Mucosa of descending colon (tissue), 3 donors: ENCODE measurements around the gene BID. TPM values are rescaled to one million over a fixed set of nuclear protein-coding genes. Genes with fewer than 3 reads are reported as not detected.

Source experiments
- ATAC-seq: fragments of 200-7000 bp; cut with Tn5 transposase; one replicate; pipeline ENCODE4 v1.9.1; 2020; ENCODE audit warnings: mild to moderate bottlenecking, moderate library complexity
- DNase-seq, 3 donors: peaks; one replicate each; pipeline ENCODE4 v3.0.0-alpha.2; 2020
- H3K36me3 ChIP-seq: fragments of 200-600 bp; one replicate; pipeline ENCODE4 v1.8.0; 2021; ENCODE audit warnings: low read depth, mild to moderate bottlenecking
- H3K4me1 ChIP-seq: fragments of 200-600 bp; one replicate; pipeline ENCODE4 v1.8.0; 2021; ENCODE audit warnings: low read depth, mild to moderate bottlenecking
- H3K4me3 ChIP-seq: fragments of 200-600 bp; one replicate; pipeline ENCODE4 v1.8.0; 2021; ENCODE audit warnings: mild to moderate bottlenecking
- H3K9me3 ChIP-seq: fragments of 200-600 bp; one replicate; pipeline ENCODE4 v1.8.0; 2021; ENCODE audit warnings: mild to moderate bottlenecking
- CTCF ChIP-seq: fragments of 200-600 bp; IDR thresholded peaks from one replicate; pipeline ENCODE4 v1.8.0; 2022; ENCODE audit warnings: antibody characterized with exemption, mild to moderate bottlenecking
- intact Hi-C, 2 donors: fragments of 100-400 bp; cut with DNase I in 1 of 2; cut with micrococcal nuclease in 1 of 2; formaldehyde crosslinking; loops; one replicate each; pipeline versions ENCODE4 v1.11.0 to v1.11.1; 2022; cut with DNase I, micrococcal nuclease
- total RNA-seq, 3 donors: library from RNA; stranded (reverse); fragmentation: NEBNext Ultra II Directional in 2 of 3; extraction: Animal tissue kit (Norgen Biotek cat#: 25700) in 2 of 3; gene quantifications; one replicate each; pipeline versions ENCODE4 v1.2.1 to v1.2.4, GENCODE V29; 2021 to 2023
- donor health status: DM: no; HTN: no; CAD: no; lungs with moderate emphysema.
- donor health status: DM: no; HTN: no; CAD: no.
- donor health status: DM: no; HTN: yes; CAD: no.

Gene BID
- total RNA-seq, 3 donors from 2014 or later, result 17.9 to 35.0 (median 21.8) TPM

- DNase-seq (no peak), ATAC-seq (no peak)
- H3K4me1 ChIP-seq, result no peaks in the 10 kb centered on the region
- TF ChIP-seq CTCF, result no peak
- H3K36me3 ChIP-seq, result peaks cover 5% of the 10 kb centered on the region
- intact Hi-C loops, result no loop called here
- no peaks in the 10 kb centered on the region for H3K9me3 ChIP-seq
- no peak overlapping the region for H3K4me3 ChIP-seq
Observed at GRCh38 chr22:17818649-17819048, 44.4 kb upstream of the BID start.

GRCh38 chr22:17818180-17818579 is 43.9 kb upstream of the BID start:
- intact Hi-C loops, result no loop called here
- H3K4me3 ChIP-seq, result no peak overlapping the region
- peaks cover 6% of the 10 kb centered on the region for H3K36me3 ChIP-seq
- no peak for DNase-seq
- H3K4me1 ChIP-seq, result no peaks in the 10 kb centered on the region
- peak; percentile 6 for ATAC-seq
- TF ChIP-seq CTCF, result no peak
- H3K9me3 ChIP-seq, result no peaks in the 10 kb centered on the region

- Histone ChIP-seq H3K4me3 (no peak overlapping the region), H3K4me1 (no peaks in the 10 kb centered on the region), H3K9me3 (no peaks in the 10 kb centered on the region), H3K36me3 (peaks cover 6% of the 10 kb centered on the region)
- no peak for ATAC-seq
- intact Hi-C loops, result no loop called here
- no peak for DNase-seq
- TF ChIP-seq CTCF, result no peak
Observed at GRCh38 chr22:17817511-17818065, 43.3 kb upstream of the BID start.

GRCh38 chr22:17817079-17817478 is 42.8 kb upstream of the BID start:
- peaks cover 6% of the 10 kb centered on the region for H3K36me3 ChIP-seq
- no peak for ATAC-seq

GRCh38 chr22:17816649-17817048 is 42.4 kb upstream of the BID start:
- ATAC-seq (no peak), DNase-seq (no peak)
- H3K9me3 ChIP-seq, result no peaks in the 10 kb centered on the region
- no peak for TF ChIP-seq CTCF
- intact Hi-C loops, result no loop called here
- H3K4me1 ChIP-seq, result no peaks in the 10 kb centered on the region
- peaks cover 6% of the 10 kb centered on the region for H3K36me3 ChIP-seq
- H3K4me3 ChIP-seq, result no peak overlapping the region

More at GRCh38 chr22:17817079-17817478, 42.8 kb upstream of the BID start:
- no peaks in the 10 kb centered on the region for H3K9me3 ChIP-seq
- intact Hi-C loops, result no loop called here
- no peak for TF ChIP-seq CTCF
- DNase-seq, result no peak
- H3K4me1 ChIP-seq, result no peaks in the 10 kb centered on the region
- H3K4me3 ChIP-seq, result no peak overlapping the region
